Naive thymus-derived CD4-positive, alpha-beta T cell (primary cell): Measurements from ENCODE around the gene SLC5A12. TPM values are rescaled to one million over a fixed set of nuclear protein-coding genes. Genes with fewer than 3 reads are reported as not detected.

Experiments
- ATAC-seq: fragments of 150-1000 bp; cut with Tn5 transposase; 2 replicates; pipeline ENCODE4 v1.10.0; 2021; ENCODE audit warnings: mild to moderate bottlenecking, moderate library complexity
- CTCF ChIA-PET: fragments of 350-600 bp; sonication (Branson Sonifier 250); formaldehyde crosslinking; loops from one replicate; lab custom pipeline; 2021; ENCODE audit warnings: antibody characterized with exemption; lab: Charles Lee
- POLR2A ChIA-PET: fragments of 350-600 bp; sonication (Branson Sonifier 250); formaldehyde crosslinking; loops from one replicate; lab custom pipeline; 2021; ENCODE audit warnings: antibody characterized with exemption, inconsistent platforms; lab: Charles Lee
- DNase-seq, 9 donors: peaks; one replicate each; pipeline versions ENCODE4 v3.0.0 to v3.0.0-alpha.2; 2020 to 2022; ENCODE audit warnings: mixed read lengths in 1 of 9
- H3K27ac ChIP-seq: one replicate; pipeline ENCODE4 v1.7.0; 2013; ENCODE audit warnings: mild to moderate bottlenecking, low read depth, low read length, moderate library complexity
- H3K27me3 ChIP-seq, 2 donors: one replicate each; pipeline ENCODE4 v1.7.0; 2013; ENCODE audit warnings: low read length in 2 of 2, mild to moderate bottlenecking in 2 of 2, moderate library complexity in 2 of 2; ENCODE audit not compliant: control insufficient read depth in 2 of 2, insufficient read depth in 2 of 2
- H3K36me3 ChIP-seq, 3 experiments: 1 replicate in 2 of 3; 2 replicates in 1 of 3; pipeline ENCODE4 v1.7.0; 2013; ENCODE audit warnings: low read length in 3 of 3, mild to moderate bottlenecking in 3 of 3, moderate library complexity in 1 of 3; ENCODE audit not compliant: insufficient read depth in 3 of 3, control insufficient read depth in 2 of 3
- H3K4me1 ChIP-seq, 2 donors: one replicate each; pipeline ENCODE4 v1.7.0; 2013; ENCODE audit warnings: low read length in 2 of 2, mild to moderate bottlenecking in 2 of 2, moderate library complexity in 1 of 2; ENCODE audit not compliant: control insufficient read depth in 2 of 2, insufficient read depth in 2 of 2
- H3K4me3 ChIP-seq: 2 replicates; pipeline ENCODE4 v1.7.0; 2013; ENCODE audit warnings: mild to moderate bottlenecking, low read length
- H3K9me3 ChIP-seq, 3 experiments: 1 replicate in 2 of 3; 2 replicates in 1 of 3; pipeline ENCODE4 v1.7.0; 2013; ENCODE audit warnings: low read length in 3 of 3; ENCODE audit not compliant: control insufficient read depth in 2 of 3
- H3K27ac Mint-ChIP-seq, 9 donors: one replicate each; pipeline ENCODE4 v1.8.0; 2020 to 2022; ENCODE audit warnings: mixed read lengths in 9 of 9, mild to moderate bottlenecking in 8 of 9, moderate library complexity in 5 of 9, inconsistent platforms in 2 of 9
- H3K27me3 Mint-ChIP-seq, 5 donors: one replicate each; pipeline ENCODE4 v1.8.0; 2021 to 2022; ENCODE audit warnings: mixed read lengths in 5 of 5, mild to moderate bottlenecking in 1 of 5
- H3K36me3 Mint-ChIP-seq, 5 donors: one replicate each; pipeline ENCODE4 v1.8.0; 2020 to 2022; ENCODE audit warnings: mixed read lengths in 5 of 5, mild to moderate bottlenecking in 3 of 5, inconsistent platforms in 1 of 5
- H3K4me1 Mint-ChIP-seq, 7 donors: one replicate each; pipeline ENCODE4 v1.8.0; 2020 to 2022; ENCODE audit warnings: mixed read lengths in 7 of 7, mild to moderate bottlenecking in 3 of 7, inconsistent platforms in 1 of 7
- H3K4me3 Mint-ChIP-seq, 10 donors: one replicate each; pipeline ENCODE4 v1.8.0; 2020 to 2022; ENCODE audit warnings: mild to moderate bottlenecking in 10 of 10, mixed read lengths in 10 of 10, moderate library complexity in 6 of 10, inconsistent platforms in 2 of 10
- H3K9me3 Mint-ChIP-seq, 11 donors: one replicate each; pipeline ENCODE4 v1.8.0; 2020 to 2022; ENCODE audit warnings: mixed read lengths in 11 of 11, mild to moderate bottlenecking in 4 of 11, inconsistent platforms in 1 of 11, moderate library complexity in 1 of 11
- intact Hi-C, 2 donors: fragments of 100-400 bp; cut with micrococcal nuclease; formaldehyde crosslinking; loops; one replicate each; pipeline ENCODE4 v1.15.1; 2023
- polyA plus RNA-seq, 2 donors: library from polyadenylated mRNA; unstranded; fragments of 300-500 nt; fragmentation: Illumina TruSeq; gene quantifications; one replicate each; pipeline ENCODE4 v1.2.3, GENCODE V29; 2021
- total RNA-seq, 6 experiments: library from RNA in 5 of 6; stranded (reverse) in 5 of 6; gene quantifications; 1 replicate in 5 of 6; 2 replicates in 1 of 6; pipeline ENCODE4 v1.2.3 and lab custom pipeline; 2021 to 2026

The SLC5A12 gene
- total RNA-seq, result not detected
- polyA plus RNA-seq, result not detected
- total RNA-seq (lab: John Stamatoyannopoulos, UW), result not detected

GRCh38 chr11:26721948-26722475, at the start of gene SLC5A12:
SLC5A12 (minus strand) TSS chr11:26722060; CDS start chr11:26721714, 346 bp downstream.
- H3K36me3 Mint-ChIP-seq, result no peaks in the 10 kb centered on the region
- no peaks in the 10 kb centered on the region for H3K27me3 Mint-ChIP-seq
- CTCF ChIA-PET, result no interaction called here
- H3K4me1 Mint-ChIP-seq, result no peaks in the 10 kb centered on the region
- no peaks in the 10 kb centered on the region for H3K36me3 ChIP-seq
- H3K9me3 Mint-ChIP-seq, result peaks cover 0 to 18% (median 4%) of the 10 kb centered on the region in 11 donors
- intact Hi-C loops, result no loop called here
- H3K27ac Mint-ChIP-seq, result no peak within 1 kb of the TSS
- H3K27me3 ChIP-seq, result no peaks in the 10 kb centered on the region
- H3K4me1 ChIP-seq, result no peaks in the 10 kb centered on the region
- no peak within 1 kb of the TSS for H3K4me3 ChIP-seq
- DNase-seq (no peak), ATAC-seq (no peak)
- POLR2A ChIA-PET, result no interaction called here
- no peak within 1 kb of the TSS for H3K27ac ChIP-seq
- no peaks in the 10 kb centered on the region for H3K9me3 ChIP-seq
- H3K4me3 Mint-ChIP-seq, result no peak within 1 kb of the TSS

- CTCF ChIA-PET, result no interaction called here
- Mint-ChIP-seq H3K4me3 (no peak overlapping the region), H3K27ac (no peak overlapping the region), H3K9me3 (peaks cover 0 to 14% (median 0%) of the 10 kb centered on the region in 11 donors), H3K4me1 (no peaks in the 10 kb centered on the region), H3K36me3 (no peaks in the 10 kb centered on the region), H3K27me3 (no peaks in the 10 kb centered on the region)
- Histone ChIP-seq H3K27me3 (no peaks in the 10 kb centered on the region), H3K4me1 (no peaks in the 10 kb centered on the region), H3K36me3 (no peaks in the 10 kb centered on the region), H3K27ac (no peak overlapping the region), H3K9me3 (no peaks in the 10 kb centered on the region), H3K4me3 (no peak overlapping the region)
- ATAC-seq, result no peak
- intact Hi-C loops, result no loop called here
- POLR2A ChIA-PET, result no interaction called here
- no peak for DNase-seq
Observed at GRCh38 chr11:26769027-26769426, 47.2 kb upstream of the SLC5A12 start.

- ATAC-seq, result no peak
- intact Hi-C loops, result no loop called here
- Mint-ChIP-seq H3K27me3 (no peaks in the 10 kb centered on the region), H3K27ac (no peak overlapping the region), H3K9me3 (peaks cover 0 to 14% (median 0%) of the 10 kb centered on the region in 11 donors), H3K36me3 (no peaks in the 10 kb centered on the region), H3K4me3 (no peak overlapping the region), H3K4me1 (no peaks in the 10 kb centered on the region)
- ChIA-PET CTCF (no interaction called here), POLR2A (no interaction called here)
- Histone ChIP-seq H3K27me3 (no peaks in the 10 kb centered on the region), H3K9me3 (no peaks in the 10 kb centered on the region), H3K36me3 (no peaks in the 10 kb centered on the region), H3K4me1 (no peaks in the 10 kb centered on the region), H3K27ac (no peak overlapping the region), H3K4me3 (no peak overlapping the region)
- no peak for DNase-seq
Observed at GRCh38 chr11:26767060-26767459, 45.2 kb upstream of the SLC5A12 start.

- Histone ChIP-seq H3K4me3 (no peak overlapping the region), H3K27me3 (no peaks in the 10 kb centered on the region), H3K36me3 (no peaks in the 10 kb centered on the region), H3K27ac (no peak overlapping the region), H3K4me1 (no peaks in the 10 kb centered on the region), H3K9me3 (no peaks in the 10 kb centered on the region)
- Mint-ChIP-seq H3K36me3 (no peaks in the 10 kb centered on the region), H3K27ac (no peak overlapping the region), H3K27me3 (no peaks in the 10 kb centered on the region), H3K9me3 (peaks cover 0 to 14% (median 0%) of the 10 kb centered on the region in 11 donors), H3K4me1 (no peaks in the 10 kb centered on the region), H3K4me3 (no peak overlapping the region)
- intact Hi-C loops, result no loop called here
- ATAC-seq (no peak), DNase-seq (no peak)
- POLR2A ChIA-PET, result no interaction called here
- CTCF ChIA-PET, result no interaction called here
Observed at GRCh38 chr11:26765323-26765722, 43.5 kb upstream of the SLC5A12 start.

GRCh38 chr11:26764825-26765224, 43.0 kb upstream of the SLC5A12 start:
- intact Hi-C loops, result no loop called here
- no peaks in the 10 kb centered on the region for H3K27me3 Mint-ChIP-seq

GRCh38 chr11:26764315-26764714, 42.5 kb upstream of the SLC5A12 start:
- Histone ChIP-seq H3K36me3 (no peaks in the 10 kb centered on the region), H3K27ac (no peak overlapping the region), H3K9me3 (no peaks in the 10 kb centered on the region), H3K4me1 (no peaks in the 10 kb centered on the region), H3K4me3 (no peak overlapping the region), H3K27me3 (no peaks in the 10 kb centered on the region)
- intact Hi-C loops, result no loop called here
- Mint-ChIP-seq H3K27ac (no peak overlapping the region), H3K4me1 (no peaks in the 10 kb centered on the region), H3K9me3 (peaks cover 0 to 13% (median 0%) of the 10 kb centered on the region in 11 donors), H3K27me3 (no peaks in the 10 kb centered on the region), H3K4me3 (no peak overlapping the region), H3K36me3 (no peaks in the 10 kb centered on the region)
- DNase-seq, result no peak
- POLR2A ChIA-PET, result no interaction called here
- ATAC-seq, result no peak
- CTCF ChIA-PET, result interaction anchor here (0.7 kb wide), 1 partner anchor 736 kb away, joined by 3 read pairs; no protein-coding TSS in a partner anchor

More at GRCh38 chr11:26764825-26765224, 43.0 kb upstream of the SLC5A12 start:
- Histone ChIP-seq H3K36me3 (no peaks in the 10 kb centered on the region), H3K4me1 (no peaks in the 10 kb centered on the region), H3K9me3 (no peaks in the 10 kb centered on the region), H3K4me3 (no peak overlapping the region), H3K27me3 (no peaks in the 10 kb centered on the region), H3K27ac (no peak overlapping the region)
- Mint-ChIP-seq H3K36me3 (no peaks in the 10 kb centered on the region), H3K9me3 (peaks cover 0 to 14% (median 0%) of the 10 kb centered on the region in 11 donors), H3K4me3 (no peak overlapping the region), H3K4me1 (no peaks in the 10 kb centered on the region), H3K27ac (no peak overlapping the region)
- DNase-seq (no peak), ATAC-seq (no peak)
- ChIA-PET POLR2A (no interaction called here), CTCF (no interaction called here)

GRCh38 chr11:26762089-26762488, 40.2 kb upstream of the SLC5A12 start:
- intact Hi-C loops, result no loop called here
- Histone ChIP-seq H3K27me3 (no peaks in the 10 kb centered on the region), H3K9me3 (no peaks in the 10 kb centered on the region), H3K36me3 (no peaks in the 10 kb centered on the region), H3K4me3 (no peak overlapping the region), H3K4me1 (no peaks in the 10 kb centered on the region), H3K27ac (no peak overlapping the region)
- ATAC-seq (no peak), DNase-seq (no peak)
- H3K36me3 Mint-ChIP-seq, result no peaks in the 10 kb centered on the region
- H3K9me3 Mint-ChIP-seq, result peaks cover 0 to 12% (median 0%) of the 10 kb centered on the region in 11 donors
- POLR2A ChIA-PET, result no interaction called here
- H3K27ac Mint-ChIP-seq, result no peak overlapping the region
- CTCF ChIA-PET, result no interaction called here
- no peaks in the 10 kb centered on the region for H3K4me1 Mint-ChIP-seq
- no peaks in the 10 kb centered on the region for H3K27me3 Mint-ChIP-seq
- H3K4me3 Mint-ChIP-seq, result no peak overlapping the region
